ENCODE measurements around the gene LRRC28.

The LRRC28 gene

DNA sequence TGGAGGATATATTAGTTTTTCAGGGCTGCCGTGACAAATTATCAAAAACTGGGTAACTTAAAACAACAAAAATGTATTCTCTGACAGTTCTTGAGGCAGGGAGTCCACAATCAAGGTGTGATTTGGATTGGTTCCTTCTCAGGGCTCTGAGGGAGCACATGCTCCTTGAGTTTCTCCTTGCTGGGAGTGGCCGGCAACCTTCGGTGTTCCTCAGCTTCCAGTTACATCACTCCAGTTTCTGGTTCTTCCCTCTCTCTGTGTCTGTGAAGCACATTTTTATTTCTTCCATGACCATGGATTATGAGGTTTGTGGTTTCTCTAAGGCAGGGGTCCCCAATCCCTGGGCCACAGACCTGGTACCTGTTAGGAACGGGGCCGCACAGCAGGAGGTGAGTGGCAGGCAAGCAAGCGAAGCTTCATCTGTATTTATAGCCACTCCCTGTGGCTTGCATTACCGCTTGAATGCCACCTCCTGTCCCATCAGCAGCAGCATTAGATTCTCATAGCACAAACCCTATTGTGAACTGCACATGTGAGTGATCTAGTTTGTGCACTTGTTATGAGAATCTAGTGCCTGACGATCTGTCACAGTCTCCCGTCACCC lies 24.3 kb downstream of the LRRC28 start:
- no peak for TF ChIP-seq CTCF (IDR thresholded peaks at IDR 0.05)
- H3K36me3 ChIP-seq, result no peaks in the 10 kb centered on the region
- H3K4me1 ChIP-seq, result peaks cover 0 to 14% (median 0%) of the 10 kb centered on the region in 4 donors
- no peak for DNase-seq
- intact Hi-C loops (cut with DNase I; ENCODE audit: low total_unique reads), result loop anchor here (5.0 kb wide), 2 partner anchors 437 to 482 kb away; no protein-coding TSS in a partner anchor
- no peaks in the 10 kb centered on the region for H3K9me3 ChIP-seq
- no peaks in the 10 kb centered on the region for H3K27me3 ChIP-seq
- no peak overlapping the region for H3K4me3 ChIP-seq
- no peak overlapping the region for H3K27ac ChIP-seq

GRCh38 chr15:99279290-99279689 lies 28.0 kb downstream of the LRRC28 start:
- no peak for DNase-seq
- Histone ChIP-seq H3K27me3 (no peaks in the 10 kb centered on the region), H3K4me1 (peaks cover 0 to 11% (median 4%) of the 10 kb centered on the region in 4 donors), H3K27ac (no peak overlapping the region), H3K4me3 (no peak overlapping the region), H3K36me3 (no peaks in the 10 kb centered on the region), H3K9me3 (no peaks in the 10 kb centered on the region)
- TF ChIP-seq CTCF (IDR thresholded peaks at IDR 0.05), result no peak
- intact Hi-C loops (cut with DNase I; ENCODE audit: low total_unique reads), result loop anchor here (5.0 kb wide), 2 partner anchors 433 to 478 kb away; no protein-coding TSS in a partner anchor

DNA sequence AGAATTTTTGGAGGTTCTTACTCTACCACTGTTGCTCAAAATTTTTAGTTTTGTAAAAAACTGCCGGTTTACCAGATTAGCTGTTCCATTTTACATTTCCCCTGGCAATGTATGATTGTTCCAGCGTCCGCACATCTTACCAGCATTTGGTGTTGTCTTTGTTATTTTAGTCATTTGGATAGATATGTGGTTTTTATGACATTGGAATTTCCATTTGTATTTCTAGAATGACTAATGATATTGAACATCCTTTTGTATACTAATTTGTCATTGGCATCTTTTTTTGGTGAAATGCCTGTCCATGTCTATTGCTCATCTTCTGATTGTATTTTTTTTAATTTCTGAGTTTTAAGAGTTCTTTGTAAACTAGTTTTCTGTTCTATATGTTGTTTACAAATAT lies 28.5 kb downstream of the LRRC28 start:
- no peak for TF ChIP-seq CTCF (IDR thresholded peaks at IDR 0.05)
- H3K4me1 ChIP-seq, result peaks cover 0 to 11% (median 5%) of the 10 kb centered on the region in 4 donors
- no peaks in the 10 kb centered on the region for H3K36me3 ChIP-seq
- H3K27me3 ChIP-seq, result no peaks in the 10 kb centered on the region
- no peak overlapping the region for H3K4me3 ChIP-seq
- H3K27ac ChIP-seq, result no peak overlapping the region
- DNase-seq, result no peak
- no peaks in the 10 kb centered on the region for H3K9me3 ChIP-seq
- intact Hi-C loops (cut with DNase I; ENCODE audit: low total_unique reads), result loop anchor here (5.0 kb wide), 2 partner anchors 432 to 477 kb away; no protein-coding TSS in a partner anchor

DNA sequence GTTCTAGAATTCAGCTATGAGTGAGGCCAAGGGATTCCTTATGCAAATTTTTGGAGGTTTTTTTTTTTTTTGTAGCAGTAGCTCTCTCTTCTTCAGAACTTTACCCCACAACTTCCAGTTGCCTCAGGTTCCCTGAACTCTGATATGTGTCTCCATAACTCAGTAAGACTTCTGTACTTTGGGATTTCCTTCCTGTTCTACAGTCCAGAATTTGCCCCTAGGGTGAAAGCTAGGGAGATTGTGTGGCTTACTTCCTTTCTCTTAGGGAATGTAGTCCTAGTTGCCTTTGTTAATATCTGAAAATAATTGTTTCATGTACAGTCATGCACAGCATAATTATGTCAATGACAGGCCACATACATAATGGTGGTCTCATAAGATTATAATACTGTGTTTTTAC lies 30.8 kb downstream of the LRRC28 start:
- no peaks in the 10 kb centered on the region for H3K27me3 ChIP-seq
- H3K9me3 ChIP-seq, result no peaks in the 10 kb centered on the region
- no peak for DNase-seq
- intact Hi-C loops (cut with DNase I; ENCODE audit: low total_unique reads), result no loop called here
- peaks cover 0 to 11% (median 5%) of the 10 kb centered on the region in 4 donors for H3K4me1 ChIP-seq
- TF ChIP-seq CTCF (IDR thresholded peaks at IDR 0.05), result no peak
- H3K4me3 ChIP-seq, result no peak overlapping the region
- H3K36me3 ChIP-seq, result no peaks in the 10 kb centered on the region
- no peak overlapping the region for H3K27ac ChIP-seq

DNA sequence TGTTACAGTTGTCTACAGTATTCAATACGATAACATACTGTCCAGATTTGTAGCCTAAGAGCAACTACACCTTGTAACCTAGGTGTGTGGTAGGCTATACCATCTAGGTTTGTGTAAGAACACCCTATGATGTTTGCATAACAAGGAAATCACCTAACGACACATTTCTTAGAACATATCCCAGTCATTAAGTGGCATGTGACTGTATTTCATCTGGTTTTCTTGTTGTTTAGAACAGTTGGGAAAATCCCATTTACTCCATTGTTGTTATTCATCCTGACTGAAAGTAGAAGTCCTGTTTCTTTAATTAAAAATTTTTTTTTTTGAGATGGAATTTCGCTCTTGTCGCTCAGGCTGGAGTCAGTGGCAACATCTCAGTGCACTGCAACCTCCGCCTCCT lies 31.3 kb downstream of the LRRC28 start:
- no peak for DNase-seq
- intact Hi-C loops (cut with DNase I; ENCODE audit: low total_unique reads), result no loop called here
- no peaks in the 10 kb centered on the region for H3K27me3 ChIP-seq
- no peak for TF ChIP-seq CTCF (IDR thresholded peaks at IDR 0.05)
- H3K36me3 ChIP-seq, result no peaks in the 10 kb centered on the region
- H3K4me1 ChIP-seq, result peaks cover 0 to 11% (median 5%) of the 10 kb centered on the region in 4 donors
- H3K4me3 ChIP-seq, result no peak overlapping the region
- no peaks in the 10 kb centered on the region for H3K9me3 ChIP-seq
- H3K27ac ChIP-seq, result no peak overlapping the region

Measured in tibial artery (tissue), 4 donors.